C1 segment of cervical spinal cord (tissue), 14 donors: ENCODE data around the gene TEX22.

Experiments
- DNase-seq, 14 donors: peaks; one replicate each; lab custom pipeline; 2025; lab: John Stamatoyannopoulos, UW

Gene TEX22

GRCh38 chr14:105420101-105420973 lies 22.0 kb downstream of the TEX22 start:
- no peak for DNase-seq

- DNase-seq, result no peak
Measured at GRCh38 chr14:105420974-105421674, 22.8 kb downstream of the TEX22 start.

GRCh38 chr14:105421723-105422615 lies 23.6 kb downstream of the TEX22 start:
- DNase-seq, result no peak

GRCh38 chr14:105422695-105423487 lies 24.6 kb downstream of the TEX22 start:
- DNase-seq, result peak in 1 of 14 donors; percentile 23

GRCh38 chr14:105423488-105424195 lies 25.3 kb downstream of the TEX22 start:
- DNase-seq, result no peak

- DNase-seq, result no peak
Measured at GRCh38 chr14:105424861-105425260, 26.5 kb downstream of the TEX22 start.

GRCh38 chr14:105425823-105426247 lies 27.5 kb downstream of the TEX22 start:
- no peak for DNase-seq

GRCh38 chr14:105426416-105427130 lies 28.2 kb downstream of the TEX22 start:
- DNase-seq, result no peak

- DNase-seq, result no peak
Measured at GRCh38 chr14:105427412-105427811, 29.1 kb downstream of the TEX22 start.

GRCh38 chr14:105427936-105428485 lies 29.7 kb downstream of the TEX22 start:
- DNase-seq, result no peak

GRCh38 chr14:105430042-105430441 lies 31.7 kb downstream of the TEX22 start:
- DNase-seq, result no peak

GRCh38 chr14:105430565-105430964 lies 32.2 kb downstream of the TEX22 start:
- DNase-seq, result no peak

GRCh38 chr14:105431256-105431655 lies 32.9 kb downstream of the TEX22 start:
- no peak for DNase-seq

- no peak for DNase-seq
Measured at GRCh38 chr14:105432657-105433056, 34.3 kb downstream of the TEX22 start.

- DNase-seq, result no peak
Measured at GRCh38 chr14:105433161-105433605, 34.8 kb downstream of the TEX22 start.

GRCh38 chr14:105436402-105436801 lies 38.1 kb downstream of the TEX22 start:
- DNase-seq, result no peak

- no peak for DNase-seq
Measured at GRCh38 chr14:105436891-105437722, 38.8 kb downstream of the TEX22 start.
